GM12891 (cell line): ENCODE data around the gene PPP1R14D.

Source experiments
- POLR2A ChIP-seq: IDR thresholded peaks from 2 replicates; pipeline ENCODE4 v1.6.1; 2011; ENCODE audit warnings: low read depth, low read length, control low read depth
- SPI1 ChIP-seq: IDR thresholded peaks from 2 replicates; pipeline ENCODE4 v1.6.1; 2011; ENCODE audit warnings: low read depth, low read length, control low read depth

DNA sequence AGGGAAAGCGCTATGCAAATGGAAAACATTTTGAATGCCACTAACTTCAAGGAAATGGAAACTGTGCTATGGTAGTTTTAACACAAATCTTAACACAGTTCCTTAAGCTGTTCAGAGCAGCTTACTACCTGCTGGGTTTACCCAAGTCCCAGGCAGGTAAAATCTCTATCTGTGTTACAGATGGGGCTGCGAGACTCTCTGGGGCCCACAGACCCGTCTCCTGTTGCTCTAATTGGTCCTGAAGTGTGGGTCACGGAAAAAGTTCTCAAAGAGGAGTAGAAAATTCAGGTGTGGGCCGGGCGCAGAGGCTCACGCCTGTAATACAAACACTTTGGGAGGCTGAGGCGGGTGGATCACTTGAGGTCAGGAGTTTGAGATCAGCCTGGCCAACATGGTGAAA, 38.5 kb downstream of the PPP1R14D start:
- TF ChIP-seq SPI1 (no peak), POLR2A (no peak)
